OCI-LY3 (cell line): Measurements from ENCODE around the gene ZNF564.

Experiments used
- H2AFZ ChIP-seq: fragments of 200-600, 300-600 bp; shearing (Covaris generic); 2 replicates; pipeline ENCODE4 v1.6.0; 2014; ENCODE audit warnings: antibody characterized with exemption, low read depth, low read length
- H3K27ac ChIP-seq: fragments of 200-600, 300-600 bp; sonication (generic); 2 replicates; pipeline ENCODE4 v1.5.1; 2014; ENCODE audit warnings: mild to moderate bottlenecking, low read length, moderate library complexity, mixed read lengths
- H3K27me3 ChIP-seq: fragments of 200-600, 300-600 bp; sonication (generic); 2 replicates; pipeline ENCODE4 v1.6.1; 2014; ENCODE audit warnings: low read depth, low read length, mixed read lengths
- H3K36me3 ChIP-seq: fragments of 200-600, 300-600 bp; sonication (generic); replicated peaks from 2 replicates; pipeline ENCODE3; 2014; ENCODE audit warnings: low read depth, low read length, mixed read lengths
- H3K4me1 ChIP-seq: fragments of 300-600, 200-600 bp; sonication (generic); 2 replicates; pipeline ENCODE4 v1.6.1; 2014; ENCODE audit warnings: low read length, mixed read lengths
- H3K4me2 ChIP-seq: fragments of 200-600, 300-600 bp; sonication (generic); 2 replicates; pipeline ENCODE4 v1.6.1; 2014; ENCODE audit warnings: low read length, mixed read lengths
- H3K4me3 ChIP-seq: fragments of 300-600, 200-600 bp; sonication (generic); 2 replicates; pipeline ENCODE4 v1.5.1; 2014; ENCODE audit warnings: antibody characterized with exemption, mild to moderate bottlenecking, low read length, moderate library complexity
- H3K79me2 ChIP-seq: fragments of 300-600, 200-600 bp; shearing (Covaris generic); 2 replicates; pipeline ENCODE4 v1.6.1; 2014; ENCODE audit warnings: mild to moderate bottlenecking, low read length, mixed read lengths
- H3K9ac ChIP-seq: fragments of 300-600, 200-600 bp; shearing (Covaris generic); 2 replicates; pipeline ENCODE4 v1.6.0; 2014; ENCODE audit warnings: mild to moderate bottlenecking, low read length, moderate library complexity
- H3K9me3 ChIP-seq: fragments of 200-600, 300-600 bp; shearing (Covaris generic); 2 replicates; pipeline ENCODE4 v1.6.1; 2014; ENCODE audit warnings: low read length, mixed read lengths; ENCODE audit not compliant: insufficient read depth
- H4K20me1 ChIP-seq: fragments of 200-600, 300-600 bp; sonication (generic); 2 replicates; pipeline ENCODE4 v1.6.1; 2016; ENCODE audit warnings: low read length, mixed read lengths; ENCODE audit not compliant: insufficient read depth
- EZH2phosphoT487 ChIP-seq: fragments of 200-600 bp; shearing (Covaris generic); IDR thresholded peaks from 2 replicates; pipeline ENCODE4 v1.6.1; 2018; ENCODE audit warnings: antibody characterized with exemption, mixed run types, low read depth
- TF ChIP-seq, protein P1 (sequence below): fragments of 200-600, 300-600 bp; sonication (generic); IDR thresholded peaks from 2 replicates; pipeline ENCODE4 v1.5.1; 2014; ENCODE audit warnings: antibody characterized with exemption, low read length, low read depth

ZNF564 gene

DNA sequence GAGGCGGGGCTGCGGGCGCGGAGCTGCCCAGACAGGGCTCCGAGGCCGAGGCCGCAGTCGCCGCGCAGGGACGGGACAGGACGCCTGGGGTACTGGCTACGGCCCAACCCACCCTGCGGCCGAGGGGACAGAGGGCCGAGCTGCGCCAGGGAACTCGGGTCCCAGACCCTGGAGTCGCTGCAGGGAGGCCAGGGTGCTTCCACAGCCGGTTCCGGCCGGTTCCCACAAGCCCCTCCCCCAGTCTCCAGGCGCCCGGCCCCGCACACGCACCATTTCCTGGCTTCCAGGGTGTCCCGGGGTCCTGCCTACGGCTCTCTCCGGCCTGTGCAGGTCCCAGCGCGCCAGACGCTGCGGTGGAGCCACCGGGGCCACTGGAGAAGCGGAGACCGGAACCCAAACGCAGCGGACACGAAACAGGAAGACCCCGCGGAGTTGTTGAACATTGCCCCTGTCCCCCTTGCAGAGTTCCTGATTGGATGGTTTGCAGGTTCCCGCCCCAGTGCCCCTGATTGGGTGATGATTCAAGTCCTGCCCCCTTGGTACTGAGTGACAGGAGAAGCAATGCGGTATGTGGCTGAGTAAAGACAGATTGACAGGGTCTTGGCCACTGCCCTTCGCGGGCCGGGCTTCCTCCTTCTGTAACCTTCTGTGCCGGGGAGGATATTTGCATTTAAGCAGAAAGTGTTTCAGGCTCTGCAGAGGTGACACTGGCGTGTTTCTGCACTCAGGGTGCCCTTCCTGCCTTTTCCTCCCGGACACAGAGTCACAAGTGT is at the start of gene ZNF564:
Gene ZNF564 (minus strand): TSS at position 423 of the 773 bp plus-strand sequence. CDS start 150 bp downstream, at position 273.
- Histone ChIP-seq H4K20me1 (no peaks in the 10 kb centered on the region), H3K27me3 (no peaks in the 10 kb centered on the region), H3K27ac (peak within 1 kb of the TSS; percentile 75), H3K4me3 (peak within 1 kb of the TSS; percentile 92), H3K9ac (peak within 1 kb of the TSS; percentile 83), H3K9me3 (no peaks in the 10 kb centered on the region), H3K36me3 (peaks cover 22% of the 10 kb centered on the region), H3K4me2 (peak within 1 kb of the TSS; percentile 86), H3K79me2 (peaks cover 41% of the 10 kb centered on the region), H3K4me1 (peaks cover 8% of the 10 kb centered on the region), H2AFZ (peak within 1 kb of the TSS; percentile 70)
- no peak for TF ChIP-seq EZH2phosphoT487
- TF ChIP-seq, protein P1, sequence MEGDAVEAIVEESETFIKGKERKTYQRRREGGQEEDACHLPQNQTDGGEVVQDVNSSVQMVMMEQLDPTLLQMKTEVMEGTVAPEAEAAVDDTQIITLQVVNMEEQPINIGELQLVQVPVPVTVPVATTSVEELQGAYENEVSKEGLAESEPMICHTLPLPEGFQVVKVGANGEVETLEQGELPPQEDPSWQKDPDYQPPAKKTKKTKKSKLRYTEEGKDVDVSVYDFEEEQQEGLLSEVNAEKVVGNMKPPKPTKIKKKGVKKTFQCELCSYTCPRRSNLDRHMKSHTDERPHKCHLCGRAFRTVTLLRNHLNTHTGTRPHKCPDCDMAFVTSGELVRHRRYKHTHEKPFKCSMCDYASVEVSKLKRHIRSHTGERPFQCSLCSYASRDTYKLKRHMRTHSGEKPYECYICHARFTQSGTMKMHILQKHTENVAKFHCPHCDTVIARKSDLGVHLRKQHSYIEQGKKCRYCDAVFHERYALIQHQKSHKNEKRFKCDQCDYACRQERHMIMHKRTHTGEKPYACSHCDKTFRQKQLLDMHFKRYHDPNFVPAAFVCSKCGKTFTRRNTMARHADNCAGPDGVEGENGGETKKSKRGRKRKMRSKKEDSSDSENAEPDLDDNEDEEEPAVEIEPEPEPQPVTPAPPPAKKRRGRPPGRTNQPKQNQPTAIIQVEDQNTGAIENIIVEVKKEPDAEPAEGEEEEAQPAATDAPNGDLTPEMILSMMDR: no peak

- TF ChIP-seq, protein P1: no peak
- Histone ChIP-seq H4K20me1 (0 out of 2 replicates have a peak, but pooled peaks cover 4% of the 10 kb centered on the region), H3K4me2 (no peak overlapping the region), H3K4me1 (no peaks in the 10 kb centered on the region), H2AFZ (no peak overlapping the region), H3K4me3 (no peak overlapping the region), H3K79me2 (no peaks in the 10 kb centered on the region), H3K27me3 (no peaks in the 10 kb centered on the region), H3K27ac (no peak overlapping the region), H3K9me3 (no peaks in the 10 kb centered on the region), H3K9ac (no peak overlapping the region), H3K36me3 (peaks cover 25% of the 10 kb centered on the region)
Measured at GRCh38 chr19:12597594-12597993, 46.3 kb upstream of the ZNF564 start.

- Histone ChIP-seq H3K27me3 (no peaks in the 10 kb centered on the region), H3K36me3 (peaks cover 20% of the 10 kb centered on the region), H3K79me2 (no peaks in the 10 kb centered on the region), H3K27ac (no peak overlapping the region), H3K4me1 (no peaks in the 10 kb centered on the region), H3K4me3 (no peak overlapping the region), H3K9me3 (no peaks in the 10 kb centered on the region), H3K9ac (no peak overlapping the region), H4K20me1 (0 out of 2 replicates have a peak, but pooled peaks cover 4% of the 10 kb centered on the region), H3K4me2 (no peak overlapping the region), H2AFZ (no peak overlapping the region)
- TF ChIP-seq, protein P1: no peak
- TF ChIP-seq EZH2phosphoT487: no peak
Measured at GRCh38 chr19:12596927-12597548, 45.8 kb upstream of the ZNF564 start.

- Histone ChIP-seq H3K4me2 (no peak overlapping the region), H3K79me2 (no peaks in the 10 kb centered on the region), H3K36me3 (peaks cover 18% of the 10 kb centered on the region), H3K4me1 (no peaks in the 10 kb centered on the region), H3K4me3 (no peak overlapping the region), H3K9me3 (no peaks in the 10 kb centered on the region), H2AFZ (no peak overlapping the region), H3K27ac (no peak overlapping the region), H3K27me3 (no peaks in the 10 kb centered on the region), H4K20me1 (0 out of 2 replicates have a peak, but pooled peaks cover 4% of the 10 kb centered on the region), H3K9ac (no peak overlapping the region)
- TF ChIP-seq, protein P1: no peak
- TF ChIP-seq EZH2phosphoT487: no peak
Measured at GRCh38 chr19:12596485-12596884, 45.2 kb upstream of the ZNF564 start.
